Measurements from ENCODE around the gene SCAP. TPM values are rescaled to one million over a fixed set of nuclear protein-coding genes. Genes with fewer than 3 reads are reported as not detected.

SCAP gene
- total RNA-seq, 1 experiment from 2014 or later: 67.6 TPM

DNA sequence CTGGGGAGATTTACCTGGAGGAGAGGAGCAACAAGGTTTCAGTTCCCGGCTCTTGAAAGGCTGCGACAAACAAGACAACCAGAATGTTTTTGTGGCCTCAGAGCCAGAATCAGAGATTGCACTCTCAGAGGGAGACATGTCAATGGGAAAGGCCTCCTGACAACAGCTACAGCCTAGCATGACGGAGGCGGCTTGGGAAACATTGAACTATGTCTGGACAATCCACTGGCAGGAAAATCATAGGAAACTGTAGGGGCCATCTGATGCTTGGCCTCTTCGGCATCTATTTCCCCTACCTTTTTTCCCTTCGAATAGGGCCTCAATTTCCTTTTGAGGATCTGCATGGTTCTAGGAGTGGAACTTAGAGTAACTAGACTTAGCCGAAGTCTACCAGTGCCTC is 108.1 kb downstream of the SCAP start:
- RAD21 ChIA-PET (ENCODE audit: low non-redundant PET in 1 of 2, low total read pairs in 2 of 2, uncharacterized antibody in 2 of 2, unreplicated experiment in 2 of 2): no interaction called here
- Histone ChIP-seq H3K27me3 (ENCODE audit: insufficient read depth, low read length) (no peaks in the 10 kb centered on the region), H3K4me2 (ENCODE audit: low read length) (no peak overlapping the region), H3K9ac (ENCODE audit: low read length) (no peak overlapping the region), H3K27ac (ENCODE audit: low read depth, low read length) (no peak overlapping the region), H3K9me2 (ENCODE audit: insufficient read depth) (no peaks in the 10 kb centered on the region), H4K20me1 (ENCODE audit: insufficient read depth) (no peaks in the 10 kb centered on the region), H2AFZ (ENCODE audit: low read depth, low read length, poor library complexity, severe bottlenecking) (no peak overlapping the region), H3K9me3 (ENCODE audit: control insufficient read depth in 1 of 2, insufficient read depth in 1 of 2, low read depth in 1 of 2, low read length in 2 of 2) (no peaks in the 10 kb centered on the region), H3K79me2 (ENCODE audit: insufficient read depth, low read length) (no peaks in the 10 kb centered on the region), H3K4me1 (ENCODE audit: control insufficient read depth in 1 of 2, insufficient read depth in 2 of 2, low read length in 2 of 2) (no peaks in the 10 kb centered on the region), H3K36me3 (ENCODE audit: control insufficient read depth in 1 of 2, insufficient read depth in 2 of 2, low read length in 2 of 2) (no peaks in the 10 kb centered on the region), H3K4me3 (replicated peaks in 1 of 2; ENCODE audit: low read depth in 1 of 2, low read length in 2 of 2) (no peak overlapping the region)
- BruUV-seq (replicated peaks): no TSS peak
- ATAC-seq (no peak), DNase-seq (ENCODE audit: low read depth, low spot score) (no peak)
- POLR2A ChIA-PET: no interaction called here
- TF ChIP-seq, protein P1, sequence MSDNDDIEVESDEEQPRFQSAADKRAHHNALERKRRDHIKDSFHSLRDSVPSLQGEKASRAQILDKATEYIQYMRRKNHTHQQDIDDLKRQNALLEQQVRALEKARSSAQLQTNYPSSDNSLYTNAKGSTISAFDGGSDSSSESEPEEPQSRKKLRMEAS (IDR thresholded peaks at IDR 0.05): no peak
- TF ChIP-seq, protein P2, sequence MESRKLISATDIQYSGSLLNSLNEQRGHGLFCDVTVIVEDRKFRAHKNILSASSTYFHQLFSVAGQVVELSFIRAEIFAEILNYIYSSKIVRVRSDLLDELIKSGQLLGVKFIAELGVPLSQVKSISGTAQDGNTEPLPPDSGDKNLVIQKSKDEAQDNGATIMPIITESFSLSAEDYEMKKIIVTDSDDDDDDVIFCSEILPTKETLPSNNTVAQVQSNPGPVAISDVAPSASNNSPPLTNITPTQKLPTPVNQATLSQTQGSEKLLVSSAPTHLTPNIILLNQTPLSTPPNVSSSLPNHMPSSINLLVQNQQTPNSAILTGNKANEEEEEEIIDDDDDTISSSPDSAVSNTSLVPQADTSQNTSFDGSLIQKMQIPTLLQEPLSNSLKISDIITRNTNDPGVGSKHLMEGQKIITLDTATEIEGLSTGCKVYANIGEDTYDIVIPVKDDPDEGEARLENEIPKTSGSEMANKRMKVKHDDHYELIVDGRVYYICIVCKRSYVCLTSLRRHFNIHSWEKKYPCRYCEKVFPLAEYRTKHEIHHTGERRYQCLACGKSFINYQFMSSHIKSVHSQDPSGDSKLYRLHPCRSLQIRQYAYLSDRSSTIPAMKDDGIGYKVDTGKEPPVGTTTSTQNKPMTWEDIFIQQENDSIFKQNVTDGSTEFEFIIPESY (IDR thresholded peaks at IDR 0.05; ENCODE audit: extremely low read depth, insufficient replicate concordance, low read length): no peak
- TF ChIP-seq POLR2AphosphoS5 (IDR thresholded peaks at IDR 0.05; ENCODE audit: low read depth, low read length) (no peak), EZH2 (IDR thresholded peaks at IDR 0.05) (no peak), EGR1 (IDR thresholded peaks at IDR 0.05; ENCODE audit: low read depth) (no peak), SP1 (IDR thresholded peaks at IDR 0.05; ENCODE audit: low read depth) (no peak), SIN3A (IDR thresholded peaks at IDR 0.05; ENCODE audit: low read depth) (no peak), ZNF274 (IDR thresholded peaks at IDR 0.05; ENCODE audit: low read depth, low read length) (no peak), YY1 (IDR thresholded peaks at IDR 0.05; ENCODE audit: extremely low read depth, insufficient replicate concordance, low read depth, low read length) (no peak), JUND (IDR thresholded peaks at IDR 0.05) (no peak), CTCF (IDR thresholded peaks at IDR 0.05 in 2 of 3, conservative IDR thresholded peaks at IDR 0.05 in 1 of 3; ENCODE audit: borderline replicate concordance in 1 of 3, insufficient read depth in 1 of 3, low read depth in 2 of 3, low read length in 2 of 3) (no peak), RAD21 (IDR thresholded peaks at IDR 0.05; ENCODE audit: low read depth) (no peak), CEBPB (IDR thresholded peaks at IDR 0.05; ENCODE audit: low read depth) (no peak)
- TF ChIP-seq, protein P3, sequence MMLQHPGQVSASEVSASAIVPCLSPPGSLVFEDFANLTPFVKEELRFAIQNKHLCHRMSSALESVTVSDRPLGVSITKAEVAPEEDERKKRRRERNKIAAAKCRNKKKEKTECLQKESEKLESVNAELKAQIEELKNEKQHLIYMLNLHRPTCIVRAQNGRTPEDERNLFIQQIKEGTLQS (IDR thresholded peaks at IDR 0.05): no peak
- intact Hi-C loops (cut with micrococcal nuclease): no loop called here
- CTCF ChIA-PET: no interaction called here

Measured in HCT116 (cell line).